ENCODE measurements around the gene CALM1. TPM values are rescaled to one million over a fixed set of nuclear protein-coding genes. Genes with fewer than 3 reads are reported as not detected.

Gene CALM1
- total RNA-seq, 1 experiment from 2014 or later: 327 TPM

Other genes with a start within 250 kb of the CALM1 start
- gene PSMC1, start 140.5 kb upstream of the CALM1 start, total RNA-seq (2014; rRNA removed; shearing (Covaris generic)): 161 and 194 TPM in 2 replicates
- gene NRDE2, start 65.1 kb upstream of the CALM1 start, total RNA-seq (2014; rRNA removed; shearing (Covaris generic)): 5.0 and 5.2 TPM in 2 replicates

Data from RPMI7951 (cell line).